ENCODE data around the gene MIAT.
A peak's percentile ranks its signal among the peaks of the same experiment; 100 is the strongest.

The MIAT gene

DNA sequence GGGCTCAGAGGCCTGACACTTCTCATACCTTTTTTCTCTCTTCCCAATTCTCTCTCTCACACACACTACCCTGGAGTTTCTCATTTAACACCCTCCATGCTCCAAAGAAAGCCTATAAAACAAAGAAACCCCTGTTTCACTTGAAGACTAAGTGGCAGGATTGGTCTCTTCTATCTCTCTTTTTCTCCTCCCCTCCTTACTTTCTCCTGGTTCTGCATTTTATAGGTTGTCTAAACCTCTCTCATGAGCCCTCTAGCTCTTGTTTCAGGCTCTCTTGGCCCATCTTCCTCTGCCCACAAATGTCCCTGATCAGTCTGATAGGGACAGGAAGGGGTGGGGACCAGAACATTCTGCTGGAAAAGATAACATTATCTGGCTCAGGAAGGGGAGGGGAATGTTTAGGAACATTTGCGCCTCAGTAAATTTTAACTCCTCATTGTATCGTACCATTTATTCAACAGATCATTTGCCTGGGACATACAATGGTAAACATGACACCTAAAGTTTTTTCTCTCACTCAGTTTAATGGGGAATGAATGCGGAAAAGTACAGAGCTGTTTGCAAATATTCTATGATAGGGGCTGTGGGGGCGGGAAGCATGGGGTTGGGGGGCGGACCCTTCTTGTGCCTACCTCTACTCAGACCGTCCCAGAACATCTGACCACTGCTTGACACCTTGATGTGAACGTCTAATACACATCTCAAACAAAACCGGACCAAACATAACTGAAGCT is 24.8 kb upstream of the MIAT start:
- no peak for DNase-seq

DNA sequence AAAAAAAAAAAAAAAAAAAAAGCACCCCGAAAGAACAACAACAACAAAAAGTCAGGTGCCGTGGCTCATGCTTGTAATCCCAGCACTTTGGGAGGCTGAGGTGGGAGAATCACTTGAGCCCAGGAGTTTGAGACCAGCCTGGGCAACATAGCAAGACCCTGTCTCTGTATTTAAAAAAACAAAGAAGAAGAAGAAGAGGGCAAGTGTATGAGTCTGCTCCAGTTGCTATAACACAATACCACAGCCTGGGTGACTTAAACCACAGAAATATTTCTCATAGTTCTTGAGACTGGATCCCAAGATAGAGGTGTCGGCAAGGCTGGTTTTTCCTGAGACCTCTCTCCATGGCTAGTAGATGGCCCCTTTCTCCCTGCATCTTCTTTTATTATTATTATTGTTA is 23.2 kb upstream of the MIAT start:
- DNase-seq, result no peak

DNA sequence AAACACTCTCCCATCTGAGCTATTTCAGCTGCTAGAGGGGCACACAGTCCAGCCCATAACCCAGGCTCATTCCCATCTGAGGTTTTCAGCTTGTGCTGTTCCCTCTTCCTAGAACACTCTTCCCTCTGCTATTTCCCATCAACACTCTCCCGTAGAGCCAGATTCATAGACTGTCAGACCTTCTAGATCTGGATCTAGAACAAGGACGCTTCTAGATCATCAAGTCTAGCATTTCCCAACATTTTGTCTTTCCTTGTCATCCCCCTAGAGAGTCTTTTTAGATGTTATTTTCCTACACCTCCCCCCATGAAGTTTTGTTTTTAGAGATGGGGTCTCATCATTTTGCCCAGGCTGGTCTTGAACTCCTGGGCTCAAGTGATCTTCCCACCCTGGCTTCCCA is 22.3 kb upstream of the MIAT start:
- DNase-seq, result no peak

DNA sequence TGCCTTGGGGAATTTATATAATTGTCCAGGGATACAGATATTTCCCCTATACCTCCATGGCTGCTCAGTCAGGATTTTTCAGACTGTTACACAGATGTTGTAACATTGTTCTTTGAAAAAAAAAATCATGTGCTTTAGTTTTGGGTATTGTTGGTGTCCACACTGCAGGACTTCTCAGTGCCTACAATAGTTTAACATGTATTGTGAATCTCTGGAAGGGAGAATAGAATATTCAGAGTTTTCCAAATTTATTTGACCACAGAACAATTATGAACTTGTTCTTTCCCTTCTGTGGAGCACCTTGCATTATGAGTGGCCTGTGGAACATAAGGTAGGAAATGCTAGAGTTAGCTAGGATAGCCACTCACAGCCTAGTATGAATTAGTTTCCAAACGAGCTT is 21.1 kb upstream of the MIAT start:
- no peak for DNase-seq

DNA sequence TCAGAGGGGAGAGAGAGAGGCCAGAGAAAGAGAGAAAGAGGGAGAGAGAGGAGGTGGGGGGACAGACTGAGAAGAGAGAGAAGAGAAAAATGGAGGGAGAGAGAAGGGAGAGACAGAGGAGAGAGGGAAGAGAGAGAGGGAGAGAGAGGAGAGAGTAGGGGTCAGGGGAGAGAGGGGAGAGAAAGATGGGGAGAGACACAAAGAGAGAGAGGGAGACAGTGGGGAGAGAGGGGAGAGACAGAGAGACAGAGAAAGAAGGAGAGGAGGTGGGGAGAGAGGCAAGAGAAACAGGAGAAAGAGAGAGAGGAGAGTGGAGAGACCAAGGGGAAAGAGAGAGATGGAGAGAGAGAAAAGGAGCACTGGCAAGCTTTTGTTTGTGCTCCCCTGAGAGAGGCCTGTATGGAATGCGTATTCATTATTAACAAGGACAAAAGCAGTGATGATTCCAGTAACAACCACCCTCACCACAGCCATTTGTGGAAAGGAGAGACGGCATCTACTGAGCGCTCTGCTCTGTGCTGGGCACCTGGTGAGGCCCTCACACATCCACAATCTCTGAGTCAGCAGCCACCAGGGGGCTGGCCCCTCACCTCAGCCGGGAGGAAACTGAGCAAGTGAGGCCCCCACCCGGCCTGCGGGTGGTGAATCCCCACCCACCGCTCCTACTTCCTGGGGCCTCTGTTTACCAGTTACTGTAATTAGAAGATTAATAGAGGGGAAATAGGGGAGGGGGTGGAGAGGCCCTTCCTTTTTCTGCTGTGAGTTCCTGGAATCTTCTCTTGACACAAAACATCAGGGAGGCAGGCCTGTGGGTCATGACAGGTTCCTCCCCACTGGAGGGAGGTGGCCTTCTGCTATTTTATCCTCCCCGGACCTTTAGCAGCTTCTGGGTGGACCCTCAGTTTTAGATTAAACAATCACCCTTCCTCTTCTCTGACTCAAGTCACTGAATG is 14.6 kb upstream of the MIAT start:
- DNase-seq, result no peak

DNA sequence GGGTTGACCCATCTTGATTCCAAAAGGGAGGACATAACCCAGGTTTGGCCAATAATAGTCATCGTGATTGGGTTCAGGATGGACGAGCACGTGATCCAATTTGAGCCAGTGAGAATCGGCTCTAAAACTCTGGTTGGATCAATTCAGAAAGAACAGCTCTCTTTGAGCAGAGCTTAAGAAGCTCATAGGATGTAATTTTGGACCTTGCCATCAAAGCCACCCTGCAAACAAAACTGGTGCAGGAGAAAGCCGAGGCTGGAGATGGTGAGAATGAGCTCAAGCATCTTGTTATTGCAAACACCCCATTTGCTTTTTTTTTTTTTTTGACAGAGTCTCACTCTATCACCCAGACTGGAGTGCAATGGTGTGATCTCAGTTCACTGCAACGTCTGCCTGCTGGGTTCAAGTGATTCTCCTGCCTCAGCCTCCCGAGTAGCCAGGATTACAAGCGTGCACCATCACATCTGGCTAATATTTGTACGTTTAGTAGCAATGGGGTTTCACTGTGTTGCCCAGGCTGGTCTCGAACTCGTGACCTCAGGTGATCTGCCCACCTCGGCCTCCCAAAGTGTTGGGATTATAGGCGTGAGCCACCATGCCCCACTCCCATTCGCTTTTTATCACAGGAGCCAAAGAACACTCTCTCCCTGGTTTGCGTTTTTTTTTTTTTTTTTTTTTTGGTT is 13.8 kb upstream of the MIAT start:
- no peak for DNase-seq

DNA sequence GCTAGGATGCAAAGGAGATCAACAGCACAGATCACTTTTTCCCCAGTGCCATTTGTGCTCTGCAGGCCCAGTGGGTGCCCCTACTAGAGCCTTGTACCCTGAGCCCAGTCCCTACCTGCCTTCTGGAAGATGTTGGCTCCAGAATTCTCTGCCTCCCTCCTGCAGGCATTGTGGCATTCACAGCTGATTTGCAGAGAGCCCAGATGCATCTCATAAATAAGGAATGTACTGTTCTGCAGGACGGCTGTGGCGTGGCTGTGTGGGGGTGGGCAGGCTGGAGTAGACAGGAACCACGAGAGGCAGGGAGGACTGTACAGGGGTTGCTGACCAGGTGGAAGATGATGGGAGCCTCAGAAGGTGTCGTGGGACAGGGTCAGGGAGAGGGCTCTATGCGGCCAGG is 11.2 kb upstream of the MIAT start:
- DNase-seq, result peak in 1 of 2 experiments; percentile 29

DNA sequence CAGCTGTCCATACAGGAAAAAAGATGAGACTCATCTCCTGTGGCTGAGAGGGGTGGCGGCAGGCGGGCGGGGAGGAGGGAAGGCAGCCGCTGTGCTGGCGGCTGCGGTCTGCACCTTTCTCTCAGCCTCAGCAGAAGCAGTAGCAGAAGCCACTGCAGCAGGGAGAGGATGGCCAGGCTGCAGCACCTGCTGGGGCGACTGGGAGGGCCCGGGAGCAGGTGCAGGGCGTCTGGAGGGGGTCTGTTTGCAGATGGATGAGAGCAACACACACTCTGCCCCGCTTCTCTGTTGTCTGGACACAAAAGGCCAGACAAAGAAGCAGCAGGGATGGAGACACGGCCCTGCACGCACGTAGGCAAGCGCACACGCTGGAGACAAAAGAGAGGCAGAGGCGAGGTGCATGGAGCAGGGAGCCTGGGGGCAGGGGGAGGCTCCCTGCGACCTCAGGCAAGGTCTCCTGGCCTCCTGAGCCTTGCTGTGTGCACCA is 9.3 kb upstream of the MIAT start:
- DNase-seq, result peak; percentile 14 to 63

DNA sequence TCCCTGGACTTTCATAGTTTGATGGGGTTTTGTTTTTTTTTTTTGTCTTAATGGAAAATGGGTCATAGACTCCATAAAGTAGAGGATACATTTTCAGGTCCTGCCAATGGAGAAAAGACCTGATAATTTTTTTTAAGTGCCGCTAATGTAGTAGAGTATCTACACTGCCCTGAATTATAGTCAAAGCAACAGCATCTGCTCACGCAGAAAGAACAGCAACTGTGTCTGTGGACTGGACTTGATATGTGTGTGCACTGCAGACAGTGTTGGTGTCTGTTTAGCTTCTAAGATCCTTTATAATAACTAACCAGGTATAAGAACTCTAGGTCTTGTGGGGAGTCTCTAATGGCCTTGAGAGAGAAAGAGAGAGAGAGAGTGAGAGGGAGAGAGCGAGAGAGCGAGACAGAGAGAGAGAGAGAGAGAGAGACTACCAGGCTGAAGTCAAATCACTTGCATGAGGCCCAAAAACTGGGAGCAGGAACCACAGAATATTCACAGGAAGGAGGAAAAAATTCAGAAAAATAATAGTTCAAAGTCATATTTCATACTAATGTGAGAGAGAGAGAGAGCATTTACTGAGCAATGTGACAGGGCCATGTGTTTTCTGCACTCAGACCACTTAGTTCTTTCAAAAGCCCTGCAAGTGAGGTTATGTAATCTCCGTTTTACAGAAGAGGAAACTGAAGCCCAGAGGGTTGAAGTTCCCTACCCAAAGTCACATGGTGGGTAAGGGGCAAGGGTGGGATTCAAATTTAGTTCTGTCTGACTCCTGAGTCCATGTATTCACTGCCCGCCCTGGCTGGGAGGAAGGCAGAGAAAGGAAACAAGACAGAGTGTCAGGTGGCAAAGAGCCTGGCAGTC is 8.6 kb upstream of the MIAT start:
- DNase-seq, result no peak

DNA sequence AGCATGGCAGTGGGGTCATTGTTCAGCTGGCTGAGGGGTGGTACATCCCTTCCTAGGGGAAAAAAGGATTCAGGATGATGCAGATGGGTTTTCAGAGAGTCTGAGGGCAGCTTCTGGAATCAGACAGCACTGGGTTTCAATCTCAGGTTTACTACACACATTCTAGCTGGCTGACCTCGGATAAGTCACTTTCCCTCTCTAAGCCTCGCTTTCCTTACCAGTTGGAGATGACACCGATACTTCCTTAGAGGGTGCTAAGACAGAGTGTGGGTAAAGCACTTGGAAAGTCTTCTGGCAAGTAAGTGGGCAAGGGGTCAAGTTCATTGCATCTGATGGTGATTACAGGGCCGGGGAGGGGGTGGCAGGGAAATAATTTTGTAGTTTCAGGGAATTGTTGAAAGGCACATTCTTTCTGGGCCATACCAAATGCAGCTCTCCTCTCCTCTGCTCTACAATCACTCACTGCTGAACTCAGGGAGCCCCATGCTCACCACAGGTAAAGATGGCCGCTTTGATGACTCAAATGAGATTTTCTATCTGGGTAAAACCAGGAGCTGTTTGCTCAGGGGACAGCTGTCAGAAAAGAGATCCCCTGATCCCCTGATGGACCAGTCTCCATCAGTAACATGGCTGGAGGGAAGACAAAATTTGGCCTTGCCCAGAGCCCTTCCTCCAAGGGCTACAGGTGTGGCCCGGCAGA is 6.5 kb upstream of the MIAT start:
- no peak for DNase-seq

DNA sequence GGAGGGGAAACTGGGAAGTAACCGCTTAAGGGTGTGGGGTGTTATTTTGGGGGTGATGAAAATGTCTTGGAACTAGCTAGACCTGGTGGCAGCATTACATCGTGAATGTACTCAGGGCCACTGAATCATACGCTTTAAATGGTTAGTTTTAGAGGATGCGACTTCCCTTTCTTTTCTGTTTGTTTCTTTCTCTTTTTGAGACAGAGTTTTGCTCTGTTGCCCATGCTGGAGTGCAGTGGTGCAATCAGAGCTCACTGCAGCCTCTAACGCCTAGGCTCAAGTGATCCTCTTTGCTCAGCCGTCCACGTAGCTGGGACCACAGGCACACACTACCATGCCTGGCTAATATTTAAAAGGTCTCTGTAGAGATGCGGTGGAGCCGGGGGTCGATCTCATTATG is 5.6 kb upstream of the MIAT start:
- DNase-seq, result no peak

DNA sequence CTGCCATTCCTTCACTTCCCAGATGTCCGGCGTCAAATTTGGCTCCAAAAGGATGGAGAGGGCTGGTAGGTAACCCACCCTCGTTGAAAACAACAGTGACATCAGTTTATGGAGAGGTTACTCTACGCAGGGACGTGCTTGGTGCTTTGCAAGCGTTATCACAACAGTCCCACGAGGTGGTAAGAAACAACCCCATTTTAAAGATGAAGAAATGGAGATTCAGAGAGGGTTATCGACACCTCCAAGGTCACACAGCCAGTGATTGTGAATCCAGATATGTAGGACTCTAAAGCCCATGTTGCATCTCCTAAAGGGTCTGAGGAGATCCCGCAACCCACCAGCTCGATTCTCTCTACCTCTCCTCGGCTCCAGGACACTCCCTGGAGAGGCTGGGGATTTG is 773 bp downstream of the MIAT start:
- peak in 1 of 2 experiments; percentile 26 for DNase-seq

DNA sequence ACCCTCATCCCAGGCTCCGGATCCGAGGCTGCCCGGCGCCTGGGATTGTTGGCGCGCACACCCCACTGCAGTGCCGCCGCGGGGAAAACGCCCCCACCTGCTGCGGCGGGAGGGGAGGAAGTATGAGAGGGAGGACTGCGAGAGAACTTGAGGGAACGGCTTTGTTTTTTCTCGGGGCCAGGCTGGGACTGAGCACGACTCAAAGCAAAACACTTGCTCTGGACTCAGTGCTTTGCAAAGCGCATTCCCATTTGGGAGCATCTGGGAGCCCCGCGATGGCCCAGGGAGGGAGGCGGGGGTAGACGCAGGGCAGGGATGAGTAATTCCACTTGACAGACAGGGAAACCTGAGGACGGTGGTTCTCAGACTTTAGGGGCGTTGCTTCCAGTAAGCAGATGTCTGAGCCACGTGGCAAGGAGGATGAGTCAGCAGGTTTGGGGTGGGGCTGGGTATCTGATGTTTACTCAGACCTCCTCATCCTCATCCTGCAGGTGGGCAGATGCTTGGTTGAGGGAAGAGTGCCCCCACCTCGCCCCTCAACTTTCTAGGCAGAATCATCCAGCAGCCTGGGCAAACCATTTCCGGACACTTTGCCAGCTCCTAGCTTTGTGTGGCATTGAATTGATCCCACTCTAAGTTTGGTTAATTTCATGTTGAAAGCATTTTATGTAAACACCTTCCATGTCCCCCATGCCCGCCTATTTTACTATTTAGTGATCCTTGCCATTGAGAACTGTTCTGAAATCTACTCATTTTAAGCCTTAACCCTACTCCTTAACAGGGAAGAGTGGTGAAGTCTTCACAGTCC is 1.5 kb downstream of the MIAT start:
- peak; percentile 72 to 81 for DNase-seq

DNA sequence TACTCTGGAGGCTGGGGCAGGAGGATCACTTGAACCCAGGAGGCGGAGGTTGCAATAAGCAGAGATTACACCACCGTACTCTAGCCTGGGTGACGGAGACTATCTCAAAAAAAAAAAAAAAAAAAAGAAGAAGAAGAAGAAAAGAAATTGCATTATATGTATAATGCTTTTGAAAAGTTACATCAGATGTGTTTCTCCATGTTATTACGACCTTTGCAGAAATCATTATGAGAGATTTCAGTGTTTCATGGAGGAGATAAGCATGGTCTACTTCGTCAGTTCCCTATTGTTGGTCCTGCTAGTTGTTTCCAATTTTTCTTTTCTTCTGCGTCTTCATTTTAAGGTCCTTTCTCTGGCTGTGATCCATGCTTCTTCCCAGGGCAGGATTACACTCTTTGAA is 3.0 kb downstream of the MIAT start:
- DNase-seq, result no peak

DNA sequence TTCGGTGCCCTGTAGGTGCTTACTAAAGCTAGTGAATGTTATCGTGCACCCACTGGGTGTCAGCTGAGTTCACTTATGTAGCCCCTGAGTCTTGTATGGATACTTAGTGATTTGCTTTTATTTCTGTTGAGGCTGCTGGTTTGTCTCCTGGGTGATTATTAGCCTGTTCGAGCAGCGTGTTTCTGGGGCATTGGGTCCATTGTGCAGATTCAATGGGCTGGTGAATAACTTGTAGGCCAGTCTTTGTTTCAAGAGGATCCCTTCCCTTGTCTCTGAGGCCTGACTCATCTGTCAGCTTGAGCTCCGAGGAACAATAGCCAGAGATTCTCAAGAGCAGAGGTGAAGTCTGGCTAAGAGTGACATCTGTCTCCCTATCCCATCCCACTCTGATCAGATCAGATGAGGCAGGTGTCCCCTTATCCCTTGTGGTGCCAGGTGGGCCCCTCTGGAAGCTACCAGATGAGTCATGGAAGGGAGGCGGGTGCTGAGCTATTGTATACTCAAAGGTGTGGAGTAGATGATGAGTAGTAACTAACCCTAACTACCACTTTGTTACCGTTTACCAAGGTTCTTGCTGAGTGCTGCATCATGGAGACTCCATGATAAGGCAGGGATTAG is 3.7 kb downstream of the MIAT start:
- no peak for DNase-seq

DNA sequence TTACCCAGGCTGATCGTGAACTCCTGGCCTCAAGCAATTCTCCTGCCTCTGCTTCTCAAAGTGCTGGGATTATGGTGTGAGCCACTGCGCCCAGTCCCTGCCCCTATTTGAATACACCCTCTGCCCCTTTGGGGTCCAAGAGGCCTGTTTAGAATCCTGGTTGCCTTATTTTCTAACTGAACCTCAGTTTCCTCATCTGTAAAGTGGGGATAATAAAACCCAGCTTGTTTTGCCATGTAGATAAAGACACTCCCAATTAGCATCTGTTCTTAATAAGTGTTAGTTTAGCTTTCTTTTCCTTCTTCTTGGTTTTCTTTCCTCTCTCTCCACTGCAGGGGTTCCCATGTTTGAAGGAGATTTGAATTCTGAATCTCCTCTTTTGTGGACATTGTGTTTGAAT is 4.8 kb downstream of the MIAT start:
- no peak for DNase-seq

DNA sequence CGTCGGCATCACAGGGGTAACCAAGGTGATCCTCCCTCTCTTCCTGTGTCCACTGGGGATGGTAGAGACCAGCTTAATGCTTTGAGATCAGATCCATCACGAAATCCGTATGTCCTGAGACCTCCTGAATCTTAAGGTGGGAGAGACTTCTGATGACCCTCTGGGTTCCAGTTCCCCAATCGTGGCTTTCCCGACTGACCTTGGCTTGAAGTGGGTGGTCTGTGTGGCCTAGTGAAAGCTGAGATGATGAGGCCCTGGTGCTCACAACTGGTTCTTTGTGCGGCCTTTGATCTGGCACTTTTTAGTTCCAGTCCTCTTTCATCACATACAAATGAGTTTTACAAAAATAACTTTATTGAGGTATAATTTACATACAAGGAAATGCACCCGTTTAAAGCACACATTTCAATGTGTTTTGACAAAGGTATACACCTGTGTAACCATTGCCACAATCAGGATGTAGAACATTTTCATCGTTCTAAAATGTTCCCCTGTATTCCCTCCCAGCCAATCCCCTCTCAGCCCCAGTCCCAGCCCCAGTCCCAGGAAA is 6.1 kb downstream of the MIAT start:
- DNase-seq, result peak in 1 of 2 experiments; percentile 18

DNA sequence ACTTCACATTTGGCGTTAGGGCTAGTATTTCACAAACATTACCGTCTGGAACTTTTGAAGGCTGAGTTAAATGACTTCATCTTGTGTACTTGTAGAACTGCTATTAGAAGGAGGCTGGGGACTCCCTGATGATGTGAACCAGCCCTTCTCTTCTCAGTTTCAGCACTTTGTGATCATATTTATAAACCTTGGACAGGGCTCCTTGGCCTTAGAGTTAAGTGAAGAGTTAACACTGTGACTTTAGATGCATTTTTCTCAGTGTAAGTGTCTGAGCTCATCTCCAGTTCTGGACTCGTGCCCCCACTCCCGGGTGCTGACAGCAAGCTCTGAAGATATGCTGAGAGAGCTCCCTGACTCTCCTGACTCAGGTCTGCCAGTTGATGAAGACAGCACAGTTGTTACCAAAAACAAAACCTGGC is 8.4 kb downstream of the MIAT start:
- DNase-seq, result no peak

DNA sequence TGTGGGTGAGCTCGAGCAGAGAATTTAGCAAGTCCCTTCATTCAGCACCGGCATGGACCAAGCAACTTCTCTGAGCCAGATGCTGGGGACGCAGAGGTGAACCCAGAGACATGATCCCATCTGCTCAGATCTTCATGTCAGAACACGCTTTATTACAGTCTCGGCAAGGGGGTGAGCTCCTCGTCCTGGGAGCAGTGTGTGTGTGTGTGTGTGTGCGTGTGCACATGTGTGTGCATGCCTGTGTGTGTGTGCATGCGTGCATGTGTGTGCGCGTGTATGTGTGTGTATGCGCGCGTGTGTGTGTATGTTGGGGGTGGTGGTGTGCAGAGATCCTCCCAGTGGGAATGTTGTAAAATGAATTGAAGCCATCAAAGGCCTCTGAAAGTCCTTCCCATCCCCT is 9.8 kb downstream of the MIAT start:
- DNase-seq, result no peak

DNA sequence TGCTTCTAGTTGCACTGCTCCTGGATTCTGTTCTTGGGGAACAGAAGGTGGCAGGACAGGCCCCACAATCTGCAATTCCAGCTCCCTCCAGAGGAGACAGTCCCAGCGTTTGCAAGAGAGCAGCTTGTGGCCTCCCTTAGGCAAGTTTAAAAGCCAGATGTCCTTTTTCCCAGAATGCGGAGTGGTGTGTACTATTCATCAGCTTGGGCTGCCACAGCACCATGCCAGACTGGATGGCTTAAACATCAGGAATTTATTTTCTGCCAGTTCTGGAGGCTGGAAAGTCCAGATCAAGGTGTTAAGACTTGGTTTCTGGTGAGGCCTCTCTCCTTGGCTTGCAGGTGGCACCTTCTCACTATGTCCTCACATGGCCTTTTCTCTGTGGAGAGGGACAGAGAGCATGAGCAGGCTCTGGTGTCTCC is 11.7 kb downstream of the MIAT start:
- peak in 1 of 2 experiments; percentile 50 for DNase-seq

Data from NCI-H526 (cell line).